Activated T-helper 1 cell treated with anti-CD3 and anti-CD28 coated beads, Interleukin-12 subunit alpha, Interleukin-12 subunit beta, Interleukin-2, Interleukin-4 antibody, amounts not matched to agents 30 ng/mL and 10 ng/mL and 1 ng/mL, durations not matched to agents 14 hours and 24 hours and 36 hours (primary cell): ENCODE measurements around the gene DIS3L2. TPM values are rescaled to one million over a fixed set of nuclear protein-coding genes. Genes with fewer than 3 reads are reported as not detected.
A peak's percentile ranks its signal among the peaks of the same experiment; 100 is the strongest.
"Not testable (repeated sequence)": the region's sequence is repeated elsewhere in the genome, so short reads cannot be mapped to it uniquely, and the experiment has no call there.

ENCODE experiments used
- DNase-seq: peaks from one replicate; pipeline ENCODE4 v3.0.0; 2021; ENCODE audit warnings: low spot score
- H3K27ac Mint-ChIP-seq: one replicate; pipeline ENCODE4 v1.8.0; 2021; ENCODE audit warnings: mild to moderate bottlenecking, mixed read lengths
- H3K27me3 Mint-ChIP-seq: one replicate; pipeline ENCODE4 v1.8.0; 2022; ENCODE audit warnings: mild to moderate bottlenecking, moderate library complexity, mixed read lengths; ENCODE audit not compliant: insufficient read depth
- H3K36me3 Mint-ChIP-seq: one replicate; pipeline ENCODE4 v1.8.0; 2021; ENCODE audit warnings: low read depth, mixed read lengths
- H3K4me1 Mint-ChIP-seq: one replicate; pipeline ENCODE4 v1.8.0; 2021; ENCODE audit warnings: low read depth, mixed read lengths
- H3K4me3 Mint-ChIP-seq: one replicate; pipeline ENCODE4 v1.8.0; 2021; ENCODE audit warnings: mild to moderate bottlenecking, moderate library complexity, mixed read lengths
- H3K9me3 Mint-ChIP-seq: one replicate; pipeline ENCODE4 v1.8.0; 2021; ENCODE audit warnings: mixed read lengths
- intact Hi-C: fragments of 100-400 bp; cut with micrococcal nuclease; formaldehyde crosslinking; loops from one replicate; pipeline ENCODE4 v1.15.1; 2024
- total RNA-seq: library from RNA; stranded (reverse); gene quantifications from 2 replicates; pipeline ENCODE4 v1.2.3, GENCODE V29; 2022

The DIS3L2 gene
- total RNA-seq, 1 donor from 2014 or later, result 27.9 TPM

GRCh38 chr2:232323328-232323650 is 361.8 kb downstream of the DIS3L2 start:
- Mint-ChIP-seq H3K4me1 (peaks cover 23% of the 10 kb centered on the region), H3K36me3 (no peaks in the 10 kb centered on the region), H3K27me3 (no peaks in the 10 kb centered on the region), H3K4me3 (no peak overlapping the region), H3K9me3 (no peaks in the 10 kb centered on the region), H3K27ac (no peak overlapping the region)
- intact Hi-C loops, result loop anchor here (5.0 kb wide), 1 partner anchor 119 kb away; no protein-coding TSS in a partner anchor
- DNase-seq, result no peak

- not testable (repeated sequence) for H3K9me3 Mint-ChIP-seq, H3K27ac Mint-ChIP-seq, DNase-seq, H3K27me3 Mint-ChIP-seq, H3K36me3 Mint-ChIP-seq, H3K4me3 Mint-ChIP-seq
- peaks cover 23% of the 10 kb centered on the region for H3K4me1 Mint-ChIP-seq
- intact Hi-C loops, result loop anchor here (5.0 kb wide), 1 partner anchor 118 kb away; no protein-coding TSS in a partner anchor
Observed at GRCh38 chr2:232323967-232324366, 362.5 kb downstream of the DIS3L2 start.

GRCh38 chr2:232324778-232325177 is 363.3 kb downstream of the DIS3L2 start:
- no peaks in the 10 kb centered on the region for H3K9me3 Mint-ChIP-seq
- H3K4me1 Mint-ChIP-seq, result peaks cover 20% of the 10 kb centered on the region
- intact Hi-C loops, result loop anchor here (5.0 kb wide), 1 partner anchor 118 kb away; no protein-coding TSS in a partner anchor
- no peaks in the 10 kb centered on the region for H3K36me3 Mint-ChIP-seq
- no peak overlapping the region for H3K27ac Mint-ChIP-seq
- H3K27me3 Mint-ChIP-seq, result no peaks in the 10 kb centered on the region
- no peak for DNase-seq
- no peak overlapping the region for H3K4me3 Mint-ChIP-seq

GRCh38 chr2:232325324-232326273 is 364.1 kb downstream of the DIS3L2 start:
- H3K9me3 Mint-ChIP-seq, result no peaks in the 10 kb centered on the region
- H3K27me3 Mint-ChIP-seq, result no peaks in the 10 kb centered on the region
- no peaks in the 10 kb centered on the region for H3K36me3 Mint-ChIP-seq
- H3K4me3 Mint-ChIP-seq, result no peak overlapping the region
- H3K27ac Mint-ChIP-seq, result no peak overlapping the region
- intact Hi-C loops, result loop anchor here (2.0 kb wide), 2 partner anchors 187 to 473 kb away; no protein-coding TSS in a partner anchor
- DNase-seq, result no peak
- H3K4me1 Mint-ChIP-seq, result peaks cover 15% of the 10 kb centered on the region

GRCh38 chr2:232326274-232327104 is 365.0 kb downstream of the DIS3L2 start:
- not testable (repeated sequence) for H3K36me3 Mint-ChIP-seq, H3K4me3 Mint-ChIP-seq, H3K9me3 Mint-ChIP-seq, DNase-seq, H3K27ac Mint-ChIP-seq, H3K27me3 Mint-ChIP-seq
- intact Hi-C loops, result loop anchor here (1.0 to 2.0 kb wide), 7 partner anchors 34 to 474 kb away; partner anchors contain the start of genes DIS3L2 and NPPC
- H3K4me1 Mint-ChIP-seq, result peaks cover 15% of the 10 kb centered on the region

- Mint-ChIP-seq H3K4me1 (peaks cover 11% of the 10 kb centered on the region), H3K36me3 (no peaks in the 10 kb centered on the region), H3K27ac (no peak overlapping the region), H3K4me3 (no peak overlapping the region), H3K9me3 (no peaks in the 10 kb centered on the region), H3K27me3 (no peaks in the 10 kb centered on the region)
- peak; percentile 75 for DNase-seq
- intact Hi-C loops, result loop anchor here (1.0 to 2.0 kb wide), 7 partner anchors 35 to 475 kb away; partner anchors contain the start of genes DIS3L2 and NPPC
Observed at GRCh38 chr2:232327105-232328031, 365.9 kb downstream of the DIS3L2 start.

- H3K27ac Mint-ChIP-seq, result no peak overlapping the region
- no peak for DNase-seq
- intact Hi-C loops, result no loop called here
- H3K9me3 Mint-ChIP-seq, result no peaks in the 10 kb centered on the region
- H3K27me3 Mint-ChIP-seq, result no peaks in the 10 kb centered on the region
- H3K36me3 Mint-ChIP-seq, result no peaks in the 10 kb centered on the region
- peaks cover 6% of the 10 kb centered on the region for H3K4me1 Mint-ChIP-seq
- H3K4me3 Mint-ChIP-seq, result no peak overlapping the region
Observed at GRCh38 chr2:232328032-232328422, 366.5 kb downstream of the DIS3L2 start.

GRCh38 chr2:232328516-232329460 is 367.3 kb downstream of the DIS3L2 start:
- intact Hi-C loops, result no loop called here
- DNase-seq, result no peak
- Mint-ChIP-seq H3K4me3 (no peak overlapping the region), H3K4me1 (peaks cover 6% of the 10 kb centered on the region), H3K36me3 (no peaks in the 10 kb centered on the region), H3K27me3 (no peaks in the 10 kb centered on the region), H3K27ac (no peak overlapping the region), H3K9me3 (no peaks in the 10 kb centered on the region)

- peaks cover 6% of the 10 kb centered on the region for H3K4me1 Mint-ChIP-seq
Observed at GRCh38 chr2:232329716-232330067, 368.2 kb downstream of the DIS3L2 start.

GRCh38 chr2:232330068-232330999 is 368.8 kb downstream of the DIS3L2 start:
- no peaks in the 10 kb centered on the region for H3K9me3 Mint-ChIP-seq
- DNase-seq, result no peak
- H3K4me3 Mint-ChIP-seq, result no peak overlapping the region
- no peaks in the 10 kb centered on the region for H3K36me3 Mint-ChIP-seq
- no peaks in the 10 kb centered on the region for H3K27me3 Mint-ChIP-seq
- H3K27ac Mint-ChIP-seq, result no peak overlapping the region
- peaks cover 6% of the 10 kb centered on the region for H3K4me1 Mint-ChIP-seq
- intact Hi-C loops, result no loop called here

More at GRCh38 chr2:232329716-232330067, 368.2 kb downstream of the DIS3L2 start:
- intact Hi-C loops, result no loop called here
- Mint-ChIP-seq H3K27me3 (no peaks in the 10 kb centered on the region), H3K9me3 (no peaks in the 10 kb centered on the region), H3K36me3 (no peaks in the 10 kb centered on the region), H3K4me3 (no peak overlapping the region), H3K27ac (no peak overlapping the region)
- no peak for DNase-seq

- H3K4me3 Mint-ChIP-seq, H3K36me3 Mint-ChIP-seq, H3K9me3 Mint-ChIP-seq, H3K27me3 Mint-ChIP-seq, H3K27ac Mint-ChIP-seq, H3K4me1 Mint-ChIP-seq, DNase-seq, intact Hi-C loops: not testable (repeated sequence)
Observed at GRCh38 chr2:232331061-232331460, 369.5 kb downstream of the DIS3L2 start.
